GM21786 (cell line): ENCODE measurements around the gene C3orf49.
A peak's percentile ranks its signal among the peaks of the same experiment; 100 is the strongest.

ENCODE experiments used
- ATAC-seq: cut with Tn5 transposase; IDR thresholded peaks from one replicate; pipeline ENCODE4 v1.9.1; 2021; ENCODE audit not compliant: unreplicated experiment

C3orf49 gene

GRCh38 chr3:63878394-63879060, 59.4 kb downstream of the C3orf49 start:
- no peak for ATAC-seq

GRCh38 chr3:63880653-63881052, 61.6 kb downstream of the C3orf49 start:
- no peak for ATAC-seq

GRCh38 chr3:63886858-63887257, 67.8 kb downstream of the C3orf49 start:
- ATAC-seq = no peak

- no peak for ATAC-seq
These were observed 72.4 kb downstream of the C3orf49 start for GRCh38 chr3:63891518-63891917.

- no peak for ATAC-seq
These were observed 73.8 kb downstream of the C3orf49 start for GRCh38 chr3:63892773-63893352.

GRCh38 chr3:63895422-63896189, 76.5 kb downstream of the C3orf49 start:
- no peak for ATAC-seq

GRCh38 chr3:63896332-63897030, 77.4 kb downstream of the C3orf49 start:
- peak; percentile 70 for ATAC-seq
